ENCODE results near the gene S100A4.

S100A4 gene

GRCh38 chr1:153547560-153548551 is 2.2 kb upstream of the S100A4 start:
- peak; percentile 51 for DNase-seq (ENCODE audit: low spot score)

GRCh38 chr1:153546796-153547559 is 1.4 kb upstream of the S100A4 start:
- DNase-seq (ENCODE audit: low spot score), result peak; percentile 22

- DNase-seq (ENCODE audit: low spot score), result no peak
Measured at GRCh38 chr1:153546371-153546770, 765 bp upstream of the S100A4 start.

GRCh38 chr1:153544453-153545066 is 1.0 kb downstream of the S100A4 start:
- DNase-seq (ENCODE audit: low spot score), result no peak

- DNase-seq (ENCODE audit: low spot score), result peak; percentile 15
Measured at GRCh38 chr1:153543736-153544135, 1.9 kb downstream of the S100A4 start.

GRCh38 chr1:153542956-153543711 is 2.5 kb downstream of the S100A4 start:
- no peak for DNase-seq (ENCODE audit: low spot score)

GRCh38 chr1:153541641-153542590 is 3.7 kb downstream of the S100A4 start:
- DNase-seq (ENCODE audit: low spot score), result no peak

GRCh38 chr1:153540394-153541361 is 4.9 kb downstream of the S100A4 start, which contains the start of gene S100A5:
Gene S100A5 (minus strand): TSS chr1:153540934. CDS start chr1:153540191, 743 bp downstream.
- no peak for DNase-seq (ENCODE audit: low spot score)

GRCh38 chr1:153539395-153540093 is 6.1 kb downstream of the S100A4 start:
- DNase-seq (ENCODE audit: low spot score), result no peak

GRCh38 chr1:153538315-153538821 is 7.2 kb downstream of the S100A4 start:
- DNase-seq (ENCODE audit: low spot score), result no peak

- DNase-seq (ENCODE audit: low spot score), result no peak
Measured at GRCh38 chr1:153537376-153537730, 8.3 kb downstream of the S100A4 start.

- DNase-seq (ENCODE audit: low spot score), result no peak
Measured at GRCh38 chr1:153536671-153537375, 8.8 kb downstream of the S100A4 start.

GRCh38 chr1:153536012-153536670 is 9.5 kb downstream of the S100A4 start:
- peak; percentile 60 for DNase-seq (ENCODE audit: low spot score)

- DNase-seq (ENCODE audit: low spot score), result peak; percentile 75
Measured at GRCh38 chr1:153535242-153536011, 10.2 kb downstream of the S100A4 start, which contains the start of gene S100A6. Gene S100A6 (minus strand): TSS chr1:153535991. CDS start chr1:153535339, 652 bp downstream.

- DNase-seq (ENCODE audit: low spot score), result no peak
Measured at GRCh38 chr1:153534925-153535241, 10.7 kb downstream of the S100A4 start.

GRCh38 chr1:153534226-153534924 is 11.2 kb downstream of the S100A4 start:
- peak; percentile 40 for DNase-seq (ENCODE audit: low spot score)
